GM12875 (cell line): ENCODE results near the gene MRAP2.
"Not testable (repeated sequence)": the region's sequence is repeated elsewhere in the genome, so short reads cannot be mapped to it uniquely, and the experiment has no call there.

Experiments
- H3K4me3 ChIP-seq: one replicate; pipeline ENCODE4 v1.5.1; 2011; ENCODE audit warnings: low read depth, low read length, control low read depth
- TF ChIP-seq, protein P1 (sequence below): IDR thresholded peaks from 2 replicates; pipeline ENCODE4 v1.5.1; 2011; ENCODE audit warnings: low read depth, mild to moderate bottlenecking, control low read depth, inconsistent platforms, low read length, moderate library complexity, borderline replicate concordance; ENCODE audit not compliant: insufficient read depth

MRAP2 gene

DNA sequence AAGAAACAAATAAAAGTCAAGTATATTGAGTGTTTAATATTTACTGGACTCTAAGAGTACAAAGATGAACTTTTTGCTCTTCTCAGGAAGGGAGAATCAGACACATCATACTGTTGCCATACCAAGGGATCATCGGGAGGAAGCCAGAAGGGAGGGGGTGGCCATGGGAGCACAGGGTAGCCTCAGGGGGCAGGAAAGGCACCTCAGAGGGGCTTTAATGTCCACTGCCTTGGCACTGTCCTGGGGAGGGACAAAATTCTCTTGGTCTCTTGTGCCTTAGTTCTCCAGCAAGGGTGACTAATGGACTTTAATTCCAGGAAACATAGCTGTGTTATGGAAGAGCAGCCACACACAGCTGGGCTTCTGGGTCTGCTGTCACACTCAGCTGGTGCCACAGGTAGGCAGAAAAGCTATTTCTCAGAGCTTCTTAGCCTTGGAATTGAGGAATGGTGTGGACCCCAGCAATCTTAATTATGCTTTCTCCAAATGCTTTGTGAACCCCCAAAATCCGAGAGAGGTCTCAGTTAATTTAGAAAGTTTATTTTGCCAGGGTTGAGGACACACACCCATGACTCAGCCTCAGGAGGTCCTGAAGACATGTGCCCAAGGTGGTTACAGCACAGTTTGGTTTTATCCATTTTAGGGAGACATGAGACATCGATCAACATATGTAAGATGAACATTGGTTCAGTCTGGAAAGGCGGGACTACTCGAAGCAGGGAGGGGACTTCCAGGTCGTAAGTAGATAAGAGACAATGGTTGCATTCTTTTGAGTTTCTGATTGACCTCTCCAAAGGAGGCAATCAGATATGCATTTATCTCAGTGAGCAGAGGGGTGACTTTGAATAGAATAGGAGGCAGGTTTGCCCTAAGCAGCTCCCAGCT lies 53.2 kb downstream of the MRAP2 start:
- H3K4me3 ChIP-seq: no peak overlapping the region
- TF ChIP-seq, protein P1, sequence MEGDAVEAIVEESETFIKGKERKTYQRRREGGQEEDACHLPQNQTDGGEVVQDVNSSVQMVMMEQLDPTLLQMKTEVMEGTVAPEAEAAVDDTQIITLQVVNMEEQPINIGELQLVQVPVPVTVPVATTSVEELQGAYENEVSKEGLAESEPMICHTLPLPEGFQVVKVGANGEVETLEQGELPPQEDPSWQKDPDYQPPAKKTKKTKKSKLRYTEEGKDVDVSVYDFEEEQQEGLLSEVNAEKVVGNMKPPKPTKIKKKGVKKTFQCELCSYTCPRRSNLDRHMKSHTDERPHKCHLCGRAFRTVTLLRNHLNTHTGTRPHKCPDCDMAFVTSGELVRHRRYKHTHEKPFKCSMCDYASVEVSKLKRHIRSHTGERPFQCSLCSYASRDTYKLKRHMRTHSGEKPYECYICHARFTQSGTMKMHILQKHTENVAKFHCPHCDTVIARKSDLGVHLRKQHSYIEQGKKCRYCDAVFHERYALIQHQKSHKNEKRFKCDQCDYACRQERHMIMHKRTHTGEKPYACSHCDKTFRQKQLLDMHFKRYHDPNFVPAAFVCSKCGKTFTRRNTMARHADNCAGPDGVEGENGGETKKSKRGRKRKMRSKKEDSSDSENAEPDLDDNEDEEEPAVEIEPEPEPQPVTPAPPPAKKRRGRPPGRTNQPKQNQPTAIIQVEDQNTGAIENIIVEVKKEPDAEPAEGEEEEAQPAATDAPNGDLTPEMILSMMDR: no peak

DNA sequence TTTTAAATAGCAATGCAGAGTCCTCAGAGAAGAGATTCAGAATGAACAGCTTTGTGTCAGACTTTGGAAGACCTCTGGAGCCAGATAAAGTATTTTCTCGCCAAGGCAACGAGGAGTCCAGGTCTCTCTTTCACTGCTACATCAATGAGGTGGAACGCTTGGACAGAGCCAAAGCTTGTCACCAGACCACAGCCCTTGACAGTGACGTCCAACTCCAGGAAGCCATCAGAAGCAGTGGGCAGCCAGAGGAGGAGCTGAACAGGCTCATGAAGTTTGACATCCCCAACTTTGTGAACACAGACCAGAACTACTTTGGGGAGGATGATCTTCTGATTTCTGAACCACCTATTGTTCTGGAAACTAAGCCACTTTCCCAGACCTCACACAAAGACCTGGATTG lies 55.5 kb downstream of the MRAP2 start:
- H3K4me3 ChIP-seq: no peak overlapping the region
- TF ChIP-seq, protein P1: no peak

DNA sequence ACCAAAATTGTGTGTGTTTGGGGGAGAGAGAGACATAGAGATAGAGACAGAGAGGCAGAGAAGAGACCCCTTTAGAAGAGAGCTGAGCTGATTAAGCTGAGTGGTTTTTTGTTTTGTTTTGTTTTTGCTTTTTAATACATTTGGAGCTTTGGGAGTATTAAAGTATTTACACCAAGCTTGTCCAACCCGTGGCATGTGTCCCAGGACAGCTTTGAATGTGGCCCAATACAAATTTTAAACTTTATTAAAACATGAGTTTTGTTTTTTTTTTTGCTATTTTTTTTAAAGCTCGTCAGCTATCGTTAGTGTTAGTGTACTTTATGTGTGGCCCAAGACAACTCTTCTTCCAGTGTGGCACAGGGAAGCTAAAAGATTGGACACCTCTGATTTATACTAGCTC lies 56.0 kb downstream of the MRAP2 start:
- no peak overlapping the region for H3K4me3 ChIP-seq
- TF ChIP-seq, protein P1: no peak

DNA sequence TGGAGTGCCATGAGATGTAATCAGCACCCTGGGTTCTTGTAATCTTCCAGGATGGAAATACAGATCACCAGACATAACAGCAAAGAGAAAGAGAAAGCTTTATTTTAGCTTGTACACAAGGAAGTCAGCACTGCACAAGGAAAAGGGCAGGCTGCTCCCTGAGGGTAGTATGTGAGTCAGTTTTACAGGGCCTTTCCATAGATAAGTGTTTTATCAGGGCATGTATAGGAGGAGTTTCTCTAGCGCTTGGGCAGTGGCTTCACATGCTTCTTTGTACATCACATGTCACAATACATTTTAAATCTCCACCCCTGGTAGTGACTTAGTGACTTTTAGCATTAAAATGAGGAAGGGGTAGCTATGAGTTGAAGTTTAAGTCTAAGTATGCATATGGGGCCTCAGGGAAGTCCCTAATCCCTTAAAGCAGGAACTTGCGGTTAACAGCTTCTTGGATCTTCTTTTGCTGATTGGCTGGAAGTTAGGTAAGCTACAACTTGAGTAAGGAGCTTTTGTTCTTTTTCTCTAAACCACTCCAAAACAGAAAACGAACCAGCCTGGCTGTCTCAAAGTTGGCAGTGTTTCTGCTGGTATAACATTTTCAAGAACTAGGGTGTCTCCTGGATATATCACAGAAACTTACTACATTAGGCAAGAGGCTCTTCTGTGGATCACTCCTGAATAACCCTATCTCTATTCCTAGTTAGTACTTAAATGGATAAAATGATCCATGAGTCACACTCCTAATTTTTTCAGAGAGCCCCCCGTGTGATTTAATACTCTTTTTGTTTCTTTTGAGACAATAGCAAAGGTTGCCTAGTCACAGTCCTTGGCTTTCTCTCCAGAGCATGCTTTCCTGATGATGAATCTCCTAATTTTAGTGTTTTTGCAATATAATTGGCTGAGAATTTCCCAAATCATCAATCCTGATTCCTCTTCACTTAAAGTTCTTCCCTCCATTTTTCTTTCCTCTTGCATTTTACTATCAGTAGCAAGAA lies 60.2 kb downstream of the MRAP2 start:
- H3K4me3 ChIP-seq: no peak overlapping the region
- TF ChIP-seq, protein P1: no peak

DNA sequence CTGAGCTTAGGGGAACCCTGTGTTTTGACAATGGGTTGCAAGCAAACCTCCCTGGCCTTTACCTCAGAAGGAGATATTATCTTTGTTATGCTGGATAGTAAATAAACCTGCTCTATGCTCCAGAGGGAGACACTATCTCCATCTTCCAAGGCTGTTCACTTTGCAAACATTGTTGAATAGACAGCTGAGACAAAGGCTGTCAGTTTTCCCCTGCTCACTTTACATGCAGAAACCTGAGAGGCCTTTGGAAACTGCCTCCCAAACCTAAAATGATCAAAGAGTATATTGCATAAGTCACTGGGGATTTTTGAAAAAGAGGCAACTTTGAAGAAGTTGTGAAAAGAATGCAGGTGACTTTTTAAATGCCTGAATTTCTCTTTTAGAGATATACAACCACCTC lies 61.6 kb downstream of the MRAP2 start:
- TF ChIP-seq, protein P1: no peak
- no peak overlapping the region for H3K4me3 ChIP-seq

DNA sequence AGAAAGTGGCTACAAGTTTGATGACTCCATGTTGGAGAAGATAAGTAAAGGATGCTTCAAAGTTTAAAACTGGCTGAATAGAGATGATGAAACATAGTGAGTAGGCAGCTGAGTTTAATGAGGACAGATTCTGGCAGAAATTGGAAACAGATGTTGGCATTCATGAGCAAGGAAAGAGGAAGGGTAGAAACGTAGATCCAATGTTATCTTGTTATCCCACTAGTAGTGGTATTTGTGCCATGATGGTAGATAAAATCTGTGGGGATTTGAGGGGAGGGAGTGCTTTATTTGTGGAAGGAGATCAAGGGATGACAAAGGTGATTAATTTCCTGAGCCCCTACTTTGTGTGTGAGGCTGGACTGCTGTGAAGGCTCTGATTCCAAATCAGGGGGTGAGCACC lies 69.5 kb downstream of the MRAP2 start:
- TF ChIP-seq, protein P1: no peak
- no peak overlapping the region for H3K4me3 ChIP-seq

DNA sequence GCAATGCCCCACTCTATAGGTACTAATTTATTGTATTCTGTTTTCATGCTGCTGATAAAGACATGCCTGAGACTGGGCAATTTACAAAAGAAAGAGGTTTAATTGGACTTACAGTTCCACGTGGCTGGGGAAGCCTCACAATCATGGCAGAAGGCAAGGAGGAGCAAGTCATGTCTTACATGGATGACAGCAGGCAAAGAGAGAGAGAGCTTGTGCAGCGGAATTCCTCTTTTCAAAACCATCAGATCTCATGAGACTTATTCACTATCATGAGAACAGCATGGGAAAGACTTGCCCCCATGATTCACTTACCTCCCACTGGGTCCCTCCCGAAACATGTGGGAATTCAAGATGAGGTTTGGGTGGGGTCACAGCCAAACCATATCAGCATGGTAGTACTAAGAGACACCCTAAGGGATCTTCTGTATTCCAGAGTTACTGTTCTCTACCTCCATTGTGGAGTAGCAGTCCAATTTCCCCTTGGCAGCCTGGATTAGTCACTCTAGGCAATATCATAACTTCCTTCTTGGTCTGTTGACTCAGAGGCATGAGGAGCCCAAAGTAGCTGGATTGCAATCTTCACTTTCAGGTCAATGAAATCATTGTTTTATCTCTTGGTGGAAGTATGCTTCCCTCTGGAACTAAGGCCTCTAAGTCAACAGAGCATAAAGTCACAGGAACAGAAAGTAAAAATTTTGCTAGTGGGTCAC lies 71.8 kb downstream of the MRAP2 start:
- not testable (repeated sequence) for H3K4me3 ChIP-seq
